Duodenal mucosa (tissue), 2 donors: ENCODE data around the gene EREG.
A peak's percentile ranks its signal among the peaks of the same experiment; 100 is the strongest.
"Not testable (repeated sequence)": the region's sequence is repeated elsewhere in the genome, so short reads cannot be mapped to it uniquely, and the experiment has no call there.

Source experiments
- H3K27ac ChIP-seq: one replicate; pipeline ENCODE4 v1.7.0; 2013; ENCODE audit warnings: low read depth, low read length
- H3K27me3 ChIP-seq, 2 donors: one replicate each; pipeline ENCODE4 v1.7.0; 2013; ENCODE audit warnings: low read length in 2 of 2, control low read depth in 1 of 2; ENCODE audit not compliant: insufficient read depth in 2 of 2, control insufficient read depth in 1 of 2
- H3K36me3 ChIP-seq, 2 donors: one replicate each; pipeline ENCODE4 v1.7.0; 2013; ENCODE audit warnings: low read length in 2 of 2, control low read depth in 1 of 2; ENCODE audit not compliant: insufficient read depth in 2 of 2, control insufficient read depth in 1 of 2
- H3K4me1 ChIP-seq, 2 donors: one replicate each; pipeline ENCODE4 v1.7.0; 2013; ENCODE audit warnings: low read length in 2 of 2, control low read depth in 1 of 2; ENCODE audit not compliant: insufficient read depth in 2 of 2, control insufficient read depth in 1 of 2
- H3K4me3 ChIP-seq, 2 donors: one replicate each; pipeline ENCODE4 v1.7.0; 2013; ENCODE audit warnings: low read length in 2 of 2, low read depth in 1 of 2
- H3K9ac ChIP-seq, 2 donors: one replicate each; pipeline ENCODE4 v1.7.0; 2013; ENCODE audit warnings: low read length in 2 of 2, low read depth in 1 of 2
- H3K9me3 ChIP-seq, 2 donors: one replicate each; pipeline ENCODE4 v1.7.0; 2013; ENCODE audit warnings: low read length in 2 of 2, control low read depth in 1 of 2; ENCODE audit not compliant: control insufficient read depth in 1 of 2

EREG gene

DNA sequence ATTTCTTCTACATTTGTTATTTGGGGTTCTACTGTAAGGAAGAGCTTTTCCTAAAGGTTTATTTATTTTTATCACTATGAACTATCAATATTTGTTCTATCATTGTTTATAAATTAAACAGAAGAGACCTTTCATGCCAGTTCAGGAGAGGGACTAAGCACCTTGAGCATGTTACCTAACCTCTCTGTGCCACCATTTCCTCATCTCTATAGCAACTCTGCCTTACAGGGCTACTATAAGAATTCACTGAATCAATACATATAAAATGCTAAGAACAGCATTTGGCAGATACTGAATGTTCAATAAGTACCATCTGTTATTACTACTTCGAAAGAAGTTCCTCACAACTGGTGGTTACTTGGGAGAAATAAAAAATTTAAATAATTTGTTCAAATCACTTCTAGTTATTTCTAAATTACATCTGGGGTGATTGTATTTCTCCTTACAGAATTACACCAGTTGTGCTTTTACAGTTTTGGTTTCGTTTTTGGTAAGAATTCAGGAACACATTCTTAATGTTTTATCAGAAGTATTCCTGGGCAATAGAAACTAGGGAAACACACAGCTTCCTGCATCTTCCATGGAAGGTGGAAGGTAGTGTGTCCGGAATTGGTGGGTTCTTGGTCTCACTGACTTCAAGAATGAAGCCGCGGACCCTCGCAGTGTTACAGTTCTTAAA, 32.9 kb downstream of the EREG start:
- Histone ChIP-seq H3K4me1 (peaks cover 7 to 12% of the 10 kb centered on the region in 2 donors), H3K27me3 (no peaks in the 10 kb centered on the region), H3K27ac (no peak overlapping the region), H3K4me3 (peak overlapping the region; percentile 21 to 66), H3K36me3 (no peaks in the 10 kb centered on the region), H3K9ac (peak overlapping the region; percentile 20 to 44), H3K9me3 (no peaks in the 10 kb centered on the region)

DNA sequence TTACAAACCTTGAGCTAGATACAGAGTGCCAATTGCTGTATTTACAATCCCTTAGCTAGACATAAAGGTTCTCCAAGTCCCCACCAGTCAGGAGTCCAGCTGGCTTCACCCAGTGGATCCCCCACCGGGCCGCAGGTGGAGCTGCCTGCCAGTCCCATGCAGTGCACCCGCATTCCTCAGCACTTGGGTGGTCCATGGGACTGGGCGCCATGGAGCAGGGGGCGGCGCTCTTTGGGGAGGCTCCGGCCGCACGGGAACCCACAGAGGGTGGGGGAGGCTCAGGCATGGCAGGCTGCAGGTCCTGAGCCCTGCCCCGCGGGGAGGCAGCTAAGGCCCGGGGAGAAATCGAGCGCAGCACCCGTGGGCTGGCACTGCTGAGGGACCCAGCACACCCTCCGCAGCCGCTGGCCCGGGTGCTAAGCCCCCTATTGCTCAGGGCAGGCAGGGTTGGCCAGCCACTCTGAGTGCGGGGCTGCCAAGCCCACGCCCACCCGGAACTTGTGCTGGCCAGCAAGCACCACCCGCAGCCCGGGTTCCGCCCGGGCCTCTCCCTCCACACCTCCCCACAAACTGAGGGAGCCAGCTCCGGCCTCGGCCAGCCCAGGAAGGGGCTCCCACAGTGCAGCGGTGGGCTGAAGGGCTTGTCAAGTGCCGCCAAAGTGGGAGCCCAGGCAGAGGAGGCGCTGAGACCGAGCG, 34.1 kb downstream of the EREG start:
- not testable (repeated sequence) for H3K4me3 ChIP-seq, H3K9me3 ChIP-seq, H3K27me3 ChIP-seq, H3K36me3 ChIP-seq, H3K27ac ChIP-seq, H3K9ac ChIP-seq
- peaks cover 7 to 12% of the 10 kb centered on the region in 2 donors for H3K4me1 ChIP-seq

DNA sequence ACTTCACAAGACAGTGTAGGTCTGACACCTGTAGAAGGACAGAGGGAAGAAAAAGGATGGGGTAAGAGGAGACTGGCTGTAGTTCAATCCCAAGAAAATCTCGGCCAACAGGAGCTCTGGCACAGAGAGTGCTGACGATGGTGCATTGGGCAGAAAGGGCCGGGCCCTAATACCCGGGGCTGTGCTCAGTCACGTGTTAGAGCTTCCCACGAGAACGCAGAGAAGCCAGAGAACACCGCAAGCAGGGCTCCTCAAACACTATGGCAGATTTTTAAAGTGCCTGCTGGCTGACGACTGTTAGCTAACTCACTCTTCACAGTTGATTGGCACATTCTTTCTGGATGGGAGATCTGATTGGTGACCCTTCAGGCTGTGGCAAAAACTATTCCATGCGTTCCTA, 35.5 kb downstream of the EREG start:
- H3K4me3 ChIP-seq = no peak overlapping the region
- H3K27me3 ChIP-seq = no peaks in the 10 kb centered on the region
- no peaks in the 10 kb centered on the region for H3K36me3 ChIP-seq
- H3K9me3 ChIP-seq = no peaks in the 10 kb centered on the region
- peaks cover under 1 to 4% of the 10 kb centered on the region in 2 donors for H3K4me1 ChIP-seq
- H3K9ac ChIP-seq = no peak overlapping the region
- H3K27ac ChIP-seq = no peak overlapping the region

DNA sequence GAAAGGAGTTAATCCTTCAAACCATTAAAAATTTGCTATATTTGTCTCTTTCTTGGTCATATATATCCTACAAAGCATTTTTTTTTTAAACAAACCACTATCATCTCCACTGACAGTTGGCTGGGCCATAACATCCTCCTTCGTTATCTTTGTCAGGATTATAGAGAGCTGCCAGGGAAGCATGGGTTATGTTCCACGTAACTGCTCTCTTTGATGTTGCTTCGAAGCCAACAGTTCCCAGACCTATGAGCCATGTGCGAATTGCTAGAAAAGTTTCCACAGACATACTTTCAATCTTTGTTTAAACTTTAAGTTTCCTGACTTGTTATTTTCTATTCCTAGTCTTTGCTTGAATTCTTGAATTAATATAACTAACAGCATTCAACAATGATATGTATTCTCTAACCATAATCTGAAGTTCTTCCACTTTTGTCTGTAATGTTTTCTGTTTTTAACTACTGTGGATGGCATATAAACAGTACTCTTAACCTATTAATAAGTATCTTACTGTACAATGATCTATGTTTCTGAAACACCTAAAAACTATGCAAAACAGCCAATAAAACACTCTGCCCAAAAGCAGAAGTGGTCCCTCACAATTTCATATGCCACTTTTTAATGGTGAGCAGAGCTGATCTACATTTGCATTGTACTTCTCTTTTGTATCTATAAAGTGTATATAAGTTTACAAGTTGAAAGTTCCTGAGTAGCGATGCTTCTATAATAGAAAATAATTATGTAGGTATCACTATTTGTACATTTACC, 37.9 kb downstream of the EREG start:
- no peaks in the 10 kb centered on the region for H3K4me1 ChIP-seq
- H3K36me3 ChIP-seq = no peaks in the 10 kb centered on the region
- no peak overlapping the region for H3K27ac ChIP-seq
- no peaks in the 10 kb centered on the region for H3K27me3 ChIP-seq
- H3K4me3 ChIP-seq = no peak overlapping the region
- no peak overlapping the region for H3K9ac ChIP-seq
- no peaks in the 10 kb centered on the region for H3K9me3 ChIP-seq

DNA sequence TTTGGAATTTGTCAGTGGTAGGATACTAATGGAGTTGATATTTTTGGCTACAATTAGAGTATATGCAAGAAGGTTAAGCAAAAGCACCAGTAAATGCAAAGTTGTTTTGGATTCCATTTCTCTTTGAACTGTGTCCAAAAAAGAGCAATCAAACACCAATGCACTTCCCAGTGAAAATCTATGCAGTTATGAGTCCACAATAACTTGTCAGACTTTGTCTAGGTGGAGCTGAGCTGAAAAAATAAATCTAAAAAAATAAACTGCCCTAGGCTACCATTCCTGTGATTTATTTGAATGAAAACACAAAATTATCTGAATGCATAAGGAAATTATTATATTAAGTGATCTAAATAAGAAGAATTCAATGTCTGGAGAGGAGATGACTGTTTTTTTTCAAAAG, 42.9 kb downstream of the EREG start:
- Histone ChIP-seq H3K27ac (no peak overlapping the region), H3K9me3 (no peaks in the 10 kb centered on the region), H3K9ac (no peak overlapping the region), H3K36me3 (no peaks in the 10 kb centered on the region), H3K4me1 (no peaks in the 10 kb centered on the region), H3K4me3 (no peak overlapping the region), H3K27me3 (no peaks in the 10 kb centered on the region)

DNA sequence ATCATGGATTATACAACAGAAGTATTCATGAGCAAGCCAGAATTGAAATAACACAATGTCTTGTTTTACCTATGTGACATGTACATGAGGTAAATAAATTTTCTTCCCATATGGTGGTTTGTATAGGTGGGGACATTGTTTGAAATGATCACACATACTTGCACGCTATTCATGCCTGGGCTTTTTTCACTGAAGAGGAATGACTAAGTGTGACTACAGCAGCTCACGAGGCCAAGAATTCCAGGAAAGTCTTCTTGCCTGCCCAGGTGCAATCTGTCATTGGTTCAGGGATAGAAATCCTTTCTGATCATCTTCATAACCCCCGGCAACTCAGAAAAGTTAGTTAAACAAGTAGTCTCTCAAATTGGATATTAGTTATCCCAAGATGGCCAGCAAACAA, 43.7 kb downstream of the EREG start:
- no peak overlapping the region for H3K9ac ChIP-seq

DNA sequence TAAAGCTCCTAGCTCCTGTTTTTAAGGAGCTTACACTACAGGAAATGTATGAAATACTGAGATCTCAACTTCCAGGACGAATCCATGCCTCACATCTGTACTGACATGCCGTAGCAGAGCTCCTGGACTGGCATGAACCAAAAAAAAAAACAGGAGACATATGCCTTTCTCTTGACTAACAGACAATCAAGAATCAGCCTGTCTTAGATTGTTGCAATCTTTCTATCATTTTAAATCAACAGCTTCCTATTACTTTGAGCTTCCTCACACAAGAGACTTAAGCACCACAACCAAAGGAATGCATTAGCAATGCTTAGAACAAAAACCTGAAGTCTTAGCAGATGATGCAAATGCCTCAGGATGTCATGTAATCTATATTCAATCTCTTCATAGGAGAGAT, 45.3 kb downstream of the EREG start:
- Histone ChIP-seq H3K4me1 (no peaks in the 10 kb centered on the region), H3K27ac (no peak overlapping the region), H3K9ac (no peak overlapping the region), H3K9me3 (no peaks in the 10 kb centered on the region), H3K36me3 (no peaks in the 10 kb centered on the region), H3K27me3 (no peaks in the 10 kb centered on the region), H3K4me3 (no peak overlapping the region)

More for the DNA sequence above, 43.7 kb downstream of the EREG start:
- Histone ChIP-seq H3K9me3 (no peaks in the 10 kb centered on the region), H3K27ac (no peak overlapping the region), H3K4me1 (no peaks in the 10 kb centered on the region), H3K36me3 (no peaks in the 10 kb centered on the region), H3K27me3 (no peaks in the 10 kb centered on the region), H3K4me3 (no peak overlapping the region)

DNA sequence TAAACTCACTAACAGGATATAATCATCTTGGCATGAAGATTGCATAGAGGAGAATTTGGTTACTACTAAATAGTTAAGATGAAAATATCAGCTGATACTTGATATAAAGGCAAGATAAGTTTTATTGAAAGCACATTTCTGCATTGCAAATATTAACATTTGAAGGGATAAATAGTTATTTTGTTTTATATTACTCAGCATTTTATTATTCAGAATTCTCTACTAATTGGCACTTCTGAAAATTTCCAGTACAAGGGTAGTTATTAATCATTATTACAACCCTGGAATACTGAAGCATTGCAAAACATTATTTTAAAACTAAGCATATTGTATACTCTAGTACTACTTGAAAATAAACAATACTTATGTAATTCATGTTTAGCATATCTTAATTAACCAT, 47.3 kb downstream of the EREG start:
- no peak overlapping the region for H3K4me3 ChIP-seq
- no peak overlapping the region for H3K27ac ChIP-seq
- no peaks in the 10 kb centered on the region for H3K27me3 ChIP-seq
- H3K9me3 ChIP-seq = no peaks in the 10 kb centered on the region
- no peaks in the 10 kb centered on the region for H3K36me3 ChIP-seq
- no peak overlapping the region for H3K9ac ChIP-seq
- no peaks in the 10 kb centered on the region for H3K4me1 ChIP-seq

DNA sequence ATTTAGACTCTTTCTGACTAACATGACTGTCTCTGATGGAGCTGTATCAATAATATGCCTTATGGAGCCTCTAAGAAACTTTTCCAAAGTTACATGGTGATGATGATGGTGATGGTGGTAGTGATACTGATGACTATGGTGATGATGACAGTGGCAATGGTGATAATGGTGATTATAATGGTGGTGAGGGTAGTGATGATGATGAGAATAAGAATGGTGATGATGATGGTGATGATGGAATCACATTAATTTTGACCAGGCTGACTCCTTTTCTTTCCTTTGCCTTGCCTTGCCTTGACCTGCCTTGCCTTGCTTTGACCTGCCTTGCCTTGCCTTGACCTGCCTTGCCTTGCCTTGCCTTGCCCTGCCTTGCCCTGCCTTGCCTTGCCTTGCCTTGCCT, 48.3 kb downstream of the EREG start:
- Histone ChIP-seq H3K27me3 (no peaks in the 10 kb centered on the region), H3K36me3 (no peaks in the 10 kb centered on the region), H3K4me1 (no peaks in the 10 kb centered on the region), H3K4me3 (no peak overlapping the region), H3K27ac (no peak overlapping the region), H3K9ac (no peak overlapping the region), H3K9me3 (no peaks in the 10 kb centered on the region)

DNA sequence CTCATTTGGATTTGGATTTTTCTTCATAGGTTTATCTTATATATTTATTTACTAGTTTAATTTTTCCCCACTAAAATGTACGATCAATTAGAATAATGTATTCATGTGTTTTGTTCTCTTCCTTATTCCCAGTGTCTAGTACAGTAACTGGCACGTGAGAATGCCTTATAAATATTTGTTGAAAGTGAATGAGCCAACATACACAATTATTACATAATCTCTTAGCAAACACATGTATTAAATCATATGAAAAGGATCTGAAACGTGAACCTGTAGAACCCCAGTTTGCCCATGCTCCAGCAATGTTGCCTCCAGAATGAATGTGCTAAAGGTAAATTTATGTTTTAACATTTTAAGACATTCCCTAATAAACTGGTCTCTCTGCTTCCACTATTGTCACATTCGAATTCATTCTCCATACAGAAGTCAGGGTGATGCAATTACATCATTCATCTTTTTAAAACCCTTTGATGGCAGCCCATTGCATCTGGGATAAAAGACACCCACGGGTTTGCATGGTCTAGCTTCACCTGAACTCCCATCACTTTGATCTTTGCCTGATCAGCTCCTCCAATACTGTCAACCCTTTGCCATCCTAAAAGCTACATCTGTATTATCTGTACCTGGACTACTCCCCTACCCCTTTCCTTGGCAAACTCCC, 49.3 kb downstream of the EREG start:
- Histone ChIP-seq H3K4me1 (no peaks in the 10 kb centered on the region), H3K9ac (no peak overlapping the region), H3K27me3 (no peaks in the 10 kb centered on the region), H3K9me3 (no peaks in the 10 kb centered on the region), H3K4me3 (no peak overlapping the region), H3K27ac (no peak overlapping the region), H3K36me3 (no peaks in the 10 kb centered on the region)
